ENCODE measurements around the gene GDF15. TPM values are rescaled to one million over a fixed set of nuclear protein-coding genes. Genes with fewer than 3 reads are reported as not detected.

Gene GDF15
- total and polyA plus RNA-seq, 2 experiments from 2014 or later = 12.6 to 19.8 TPM

DNA sequence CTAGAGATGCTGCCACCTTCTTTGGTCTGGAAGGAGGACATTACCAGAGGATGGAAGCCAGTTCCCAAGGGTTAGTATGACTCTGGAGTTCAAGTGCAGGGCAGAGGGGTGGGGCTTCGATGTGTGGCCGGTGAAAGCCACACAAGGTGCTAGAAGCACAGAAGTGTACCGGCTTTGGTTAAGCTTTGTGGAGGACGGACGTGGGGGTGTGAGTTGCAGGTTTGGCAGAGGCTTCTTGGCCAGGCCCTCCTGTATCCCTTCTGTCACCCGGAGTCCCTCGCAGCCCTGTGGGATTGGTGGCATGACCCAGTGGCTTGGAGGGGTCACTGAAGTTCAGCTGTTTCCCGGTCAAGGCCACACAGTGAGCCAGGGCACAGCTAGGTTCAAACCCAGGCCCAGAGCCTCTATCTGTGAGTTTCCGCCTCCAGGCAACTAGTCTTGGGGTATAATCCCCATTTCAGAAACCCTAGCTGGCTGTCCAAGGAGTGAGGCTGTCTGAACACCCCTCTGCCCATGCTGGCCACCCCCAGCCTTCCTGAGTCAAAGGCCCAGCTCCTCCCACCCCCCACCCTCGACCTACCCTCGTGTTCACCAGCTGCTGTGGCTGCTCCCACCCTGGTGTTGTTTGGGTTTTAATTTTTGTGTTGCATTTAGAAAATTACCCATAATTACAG lies 28.7 kb downstream of the GDF15 start:
- Histone ChIP-seq H3K4me1 (ENCODE audit: insufficient read depth) (peaks cover 8% of the 10 kb centered on the region), H2AFZ (no peak overlapping the region), H3K4me2 (no peak overlapping the region), H3K27me3 (ENCODE audit: insufficient read depth) (peaks cover 19% of the 10 kb centered on the region), H3K27ac (ENCODE audit: low read depth) (no peak overlapping the region), H3K9me2 (ENCODE audit: insufficient read depth) (no peaks in the 10 kb centered on the region), H3K79me2 (replicated peaks; ENCODE audit: insufficient read depth) (no peaks in the 10 kb centered on the region), H3F3A (replicated peaks; ENCODE audit: low read depth) (peaks cover 24% of the 10 kb centered on the region), H3K36me3 (ENCODE audit: insufficient read depth) (no peaks in the 10 kb centered on the region), H3K4me3 (no peak overlapping the region), H4K20me1 (replicated peaks; ENCODE audit: insufficient read depth) (no peaks in the 10 kb centered on the region)
- H3K27ac Mint-ChIP-seq = no peak overlapping the region
- peaks cover 36% of the 10 kb centered on the region for H3K4me1 Mint-ChIP-seq
- no peak overlapping the region for H3K4me3 Mint-ChIP-seq
- no peaks in the 10 kb centered on the region for H3K9me3 Mint-ChIP-seq
- peaks cover 39% of the 10 kb centered on the region for H3K27me3 Mint-ChIP-seq (ENCODE audit: insufficient read depth, low read depth, poor library complexity)
- ATAC-seq (no peak), DNase-seq (ENCODE audit: low spot score) (peak; percentile 45)
- TF ChIP-seq, protein P1, sequence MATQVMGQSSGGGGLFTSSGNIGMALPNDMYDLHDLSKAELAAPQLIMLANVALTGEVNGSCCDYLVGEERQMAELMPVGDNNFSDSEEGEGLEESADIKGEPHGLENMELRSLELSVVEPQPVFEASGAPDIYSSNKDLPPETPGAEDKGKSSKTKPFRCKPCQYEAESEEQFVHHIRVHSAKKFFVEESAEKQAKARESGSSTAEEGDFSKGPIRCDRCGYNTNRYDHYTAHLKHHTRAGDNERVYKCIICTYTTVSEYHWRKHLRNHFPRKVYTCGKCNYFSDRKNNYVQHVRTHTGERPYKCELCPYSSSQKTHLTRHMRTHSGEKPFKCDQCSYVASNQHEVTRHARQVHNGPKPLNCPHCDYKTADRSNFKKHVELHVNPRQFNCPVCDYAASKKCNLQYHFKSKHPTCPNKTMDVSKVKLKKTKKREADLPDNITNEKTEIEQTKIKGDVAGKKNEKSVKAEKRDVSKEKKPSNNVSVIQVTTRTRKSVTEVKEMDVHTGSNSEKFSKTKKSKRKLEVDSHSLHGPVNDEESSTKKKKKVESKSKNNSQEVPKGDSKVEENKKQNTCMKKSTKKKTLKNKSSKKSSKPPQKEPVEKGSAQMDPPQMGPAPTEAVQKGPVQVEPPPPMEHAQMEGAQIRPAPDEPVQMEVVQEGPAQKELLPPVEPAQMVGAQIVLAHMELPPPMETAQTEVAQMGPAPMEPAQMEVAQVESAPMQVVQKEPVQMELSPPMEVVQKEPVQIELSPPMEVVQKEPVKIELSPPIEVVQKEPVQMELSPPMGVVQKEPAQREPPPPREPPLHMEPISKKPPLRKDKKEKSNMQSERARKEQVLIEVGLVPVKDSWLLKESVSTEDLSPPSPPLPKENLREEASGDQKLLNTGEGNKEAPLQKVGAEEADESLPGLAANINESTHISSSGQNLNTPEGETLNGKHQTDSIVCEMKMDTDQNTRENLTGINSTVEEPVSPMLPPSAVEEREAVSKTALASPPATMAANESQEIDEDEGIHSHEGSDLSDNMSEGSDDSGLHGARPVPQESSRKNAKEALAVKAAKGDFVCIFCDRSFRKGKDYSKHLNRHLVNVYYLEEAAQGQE (IDR thresholded peaks at IDR 0.05; ENCODE audit: unreplicated experiment) = no peak
- TF ChIP-seq, protein P2, sequence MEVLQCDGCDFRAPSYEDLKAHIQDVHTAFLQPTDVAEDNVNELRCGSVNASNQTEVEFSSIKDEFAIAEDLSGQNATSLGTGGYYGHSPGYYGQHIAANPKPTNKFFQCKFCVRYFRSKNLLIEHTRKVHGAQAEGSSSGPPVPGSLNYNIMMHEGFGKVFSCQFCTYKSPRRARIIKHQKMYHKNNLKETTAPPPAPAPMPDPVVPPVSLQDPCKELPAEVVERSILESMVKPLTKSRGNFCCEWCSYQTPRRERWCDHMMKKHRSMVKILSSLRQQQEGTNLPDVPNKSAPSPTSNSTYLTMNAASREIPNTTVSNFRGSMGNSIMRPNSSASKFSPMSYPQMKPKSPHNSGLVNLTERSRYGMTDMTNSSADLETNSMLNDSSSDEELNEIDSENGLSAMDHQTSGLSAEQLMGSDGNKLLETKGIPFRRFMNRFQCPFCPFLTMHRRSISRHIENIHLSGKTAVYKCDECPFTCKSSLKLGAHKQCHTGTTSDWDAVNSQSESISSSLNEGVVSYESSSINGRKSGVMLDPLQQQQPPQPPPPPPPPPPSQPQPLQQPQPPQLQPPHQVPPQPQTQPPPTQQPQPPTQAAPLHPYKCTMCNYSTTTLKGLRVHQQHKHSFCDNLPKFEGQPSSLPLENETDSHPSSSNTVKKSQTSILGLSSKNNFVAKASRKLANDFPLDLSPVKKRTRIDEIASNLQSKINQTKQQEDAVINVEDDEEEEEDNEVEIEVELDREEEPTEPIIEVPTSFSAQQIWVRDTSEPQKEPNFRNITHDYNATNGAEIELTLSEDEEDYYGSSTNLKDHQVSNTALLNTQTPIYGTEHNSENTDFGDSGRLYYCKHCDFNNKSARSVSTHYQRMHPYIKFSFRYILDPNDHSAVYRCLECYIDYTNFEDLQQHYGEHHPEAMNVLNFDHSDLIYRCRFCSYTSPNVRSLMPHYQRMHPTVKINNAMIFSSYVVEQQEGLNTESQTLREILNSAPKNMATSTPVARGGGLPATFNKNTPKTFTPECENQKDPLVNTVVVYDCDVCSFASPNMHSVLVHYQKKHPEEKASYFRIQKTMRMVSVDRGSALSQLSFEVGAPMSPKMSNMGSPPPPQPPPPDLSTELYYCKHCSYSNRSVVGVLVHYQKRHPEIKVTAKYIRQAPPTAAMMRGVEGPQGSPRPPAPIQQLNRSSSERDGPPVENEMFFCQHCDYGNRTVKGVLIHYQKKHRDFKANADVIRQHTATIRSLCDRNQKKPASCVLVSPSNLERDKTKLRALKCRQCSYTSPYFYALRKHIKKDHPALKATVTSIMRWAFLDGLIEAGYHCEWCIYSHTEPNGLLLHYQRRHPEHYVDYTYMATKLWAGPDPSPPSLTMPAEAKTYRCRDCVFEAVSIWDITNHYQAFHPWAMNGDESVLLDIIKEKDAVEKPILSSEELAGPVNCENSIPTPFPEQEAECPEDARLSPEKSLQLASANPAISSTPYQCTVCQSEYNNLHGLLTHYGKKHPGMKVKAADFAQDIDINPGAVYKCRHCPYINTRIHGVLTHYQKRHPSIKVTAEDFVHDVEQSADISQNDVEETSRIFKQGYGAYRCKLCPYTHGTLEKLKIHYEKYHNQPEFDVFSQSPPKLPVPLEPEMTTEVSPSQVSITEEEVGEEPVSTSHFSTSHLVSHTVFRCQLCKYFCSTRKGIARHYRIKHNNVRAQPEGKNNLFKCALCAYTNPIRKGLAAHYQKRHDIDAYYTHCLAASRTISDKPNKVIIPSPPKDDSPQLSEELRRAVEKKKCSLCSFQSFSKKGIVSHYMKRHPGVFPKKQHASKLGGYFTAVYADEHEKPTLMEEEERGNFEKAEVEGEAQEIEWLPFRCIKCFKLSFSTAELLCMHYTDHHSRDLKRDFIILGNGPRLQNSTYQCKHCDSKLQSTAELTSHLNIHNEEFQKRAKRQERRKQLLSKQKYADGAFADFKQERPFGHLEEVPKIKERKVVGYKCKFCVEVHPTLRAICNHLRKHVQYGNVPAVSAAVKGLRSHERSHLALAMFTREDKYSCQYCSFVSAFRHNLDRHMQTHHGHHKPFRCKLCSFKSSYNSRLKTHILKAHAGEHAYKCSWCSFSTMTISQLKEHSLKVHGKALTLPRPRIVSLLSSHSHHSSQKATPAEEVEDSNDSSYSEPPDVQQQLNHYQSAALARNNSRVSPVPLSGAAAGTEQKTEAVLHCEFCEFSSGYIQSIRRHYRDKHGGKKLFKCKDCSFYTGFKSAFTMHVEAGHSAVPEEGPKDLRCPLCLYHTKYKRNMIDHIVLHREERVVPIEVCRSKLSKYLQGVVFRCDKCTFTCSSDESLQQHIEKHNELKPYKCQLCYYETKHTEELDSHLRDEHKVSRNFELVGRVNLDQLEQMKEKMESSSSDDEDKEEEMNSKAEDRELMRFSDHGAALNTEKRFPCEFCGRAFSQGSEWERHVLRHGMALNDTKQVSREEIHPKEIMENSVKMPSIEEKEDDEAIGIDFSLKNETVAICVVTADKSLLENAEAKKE (CRISPR knock-in tag; IDR thresholded peaks at IDR 0.05) = no peak
- TF ChIP-seq, protein P3, sequence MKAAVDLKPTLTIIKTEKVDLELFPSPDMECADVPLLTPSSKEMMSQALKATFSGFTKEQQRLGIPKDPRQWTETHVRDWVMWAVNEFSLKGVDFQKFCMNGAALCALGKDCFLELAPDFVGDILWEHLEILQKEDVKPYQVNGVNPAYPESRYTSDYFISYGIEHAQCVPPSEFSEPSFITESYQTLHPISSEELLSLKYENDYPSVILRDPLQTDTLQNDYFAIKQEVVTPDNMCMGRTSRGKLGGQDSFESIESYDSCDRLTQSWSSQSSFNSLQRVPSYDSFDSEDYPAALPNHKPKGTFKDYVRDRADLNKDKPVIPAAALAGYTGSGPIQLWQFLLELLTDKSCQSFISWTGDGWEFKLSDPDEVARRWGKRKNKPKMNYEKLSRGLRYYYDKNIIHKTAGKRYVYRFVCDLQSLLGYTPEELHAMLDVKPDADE (IDR thresholded peaks at IDR 0.05) = no peak
- TF ChIP-seq, protein P4, sequence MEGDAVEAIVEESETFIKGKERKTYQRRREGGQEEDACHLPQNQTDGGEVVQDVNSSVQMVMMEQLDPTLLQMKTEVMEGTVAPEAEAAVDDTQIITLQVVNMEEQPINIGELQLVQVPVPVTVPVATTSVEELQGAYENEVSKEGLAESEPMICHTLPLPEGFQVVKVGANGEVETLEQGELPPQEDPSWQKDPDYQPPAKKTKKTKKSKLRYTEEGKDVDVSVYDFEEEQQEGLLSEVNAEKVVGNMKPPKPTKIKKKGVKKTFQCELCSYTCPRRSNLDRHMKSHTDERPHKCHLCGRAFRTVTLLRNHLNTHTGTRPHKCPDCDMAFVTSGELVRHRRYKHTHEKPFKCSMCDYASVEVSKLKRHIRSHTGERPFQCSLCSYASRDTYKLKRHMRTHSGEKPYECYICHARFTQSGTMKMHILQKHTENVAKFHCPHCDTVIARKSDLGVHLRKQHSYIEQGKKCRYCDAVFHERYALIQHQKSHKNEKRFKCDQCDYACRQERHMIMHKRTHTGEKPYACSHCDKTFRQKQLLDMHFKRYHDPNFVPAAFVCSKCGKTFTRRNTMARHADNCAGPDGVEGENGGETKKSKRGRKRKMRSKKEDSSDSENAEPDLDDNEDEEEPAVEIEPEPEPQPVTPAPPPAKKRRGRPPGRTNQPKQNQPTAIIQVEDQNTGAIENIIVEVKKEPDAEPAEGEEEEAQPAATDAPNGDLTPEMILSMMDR (conservative IDR thresholded peaks at IDR 0.05; ENCODE audit: low read depth in 2 of 2) = no peak
- no peak for TF ChIP-seq NANOG (IDR thresholded peaks at IDR 0.05; ENCODE audit: borderline replicate concordance)
- TF ChIP-seq JUNB (IDR thresholded peaks at IDR 0.05; ENCODE audit: unreplicated experiment) = no peak
- TF ChIP-seq EZH2 (IDR thresholded peaks at IDR 0.05; ENCODE audit: low read depth, unreplicated experiment) = no peak
- no peaks in the 10 kb centered on the region for H3K36me3 Mint-ChIP-seq (ENCODE audit: low read depth)

Data from GM23338 (cell line).